ENCODE data around the gene LRRC10B.

LRRC10B gene

GRCh38 chr11:61486011-61486620 lies 22.4 kb upstream of the LRRC10B start:
- no peak for DNase-seq

GRCh38 chr11:61486779-61487178 lies 21.8 kb upstream of the LRRC10B start:
- no peak for DNase-seq

GRCh38 chr11:61487342-61488025 lies 21.1 kb upstream of the LRRC10B start:
- no peak for DNase-seq

GRCh38 chr11:61488651-61489291 lies 19.8 kb upstream of the LRRC10B start:
- no peak for DNase-seq

- DNase-seq: no peak
Observed at GRCh38 chr11:61489833-61490721, 18.5 kb upstream of the LRRC10B start.

GRCh38 chr11:61491736-61492395 lies 16.7 kb upstream of the LRRC10B start:
- peak in 11 of 58 donors; percentile 22 to 50 (median 31) for DNase-seq

- DNase-seq: no peak
Observed at GRCh38 chr11:61494381-61494961, 14.1 kb upstream of the LRRC10B start.

- DNase-seq: peak in 14 of 58 donors; percentile 20 to 72 (median 34)
Observed at GRCh38 chr11:61495801-61496601, 12.5 kb upstream of the LRRC10B start.

- no peak for DNase-seq
Observed at GRCh38 chr11:61496602-61497400, 11.7 kb upstream of the LRRC10B start.

- no peak for DNase-seq
Observed at GRCh38 chr11:61497473-61497872, 11.1 kb upstream of the LRRC10B start.

- no peak for DNase-seq
Observed at GRCh38 chr11:61497876-61498275, 10.7 kb upstream of the LRRC10B start.

GRCh38 chr11:61498767-61499341 lies 9.7 kb upstream of the LRRC10B start:
- DNase-seq: peak in 1 of 58 donors; percentile 37

GRCh38 chr11:61499816-61500491 lies 8.6 kb upstream of the LRRC10B start:
- no peak for DNase-seq

- DNase-seq: no peak
Observed at GRCh38 chr11:61502522-61502921, 6.0 kb upstream of the LRRC10B start.

GRCh38 chr11:61503135-61503770 lies 5.3 kb upstream of the LRRC10B start:
- no peak for DNase-seq

- DNase-seq: no peak
Observed at GRCh38 chr11:61505106-61505505, 3.4 kb upstream of the LRRC10B start.

GRCh38 chr11:61505640-61506155 lies 2.9 kb upstream of the LRRC10B start:
- DNase-seq: peak in 20 of 58 donors; percentile 17 to 92 (median 44)
